Naive thymus-derived CD4-positive, alpha-beta T cell (primary cell): ENCODE results near the gene WWP2. TPM values are rescaled to one million over a fixed set of nuclear protein-coding genes. Genes with fewer than 3 reads are reported as not detected.

ENCODE experiments used
- ATAC-seq: fragments of 150-1000 bp; cut with Tn5 transposase; 2 replicates; pipeline ENCODE4 v1.10.0; 2021; ENCODE audit warnings: mild to moderate bottlenecking, moderate library complexity
- CTCF ChIA-PET: fragments of 350-600 bp; sonication (Branson Sonifier 250); formaldehyde crosslinking; loops from one replicate; lab custom pipeline; 2021; ENCODE audit warnings: antibody characterized with exemption; lab: Charles Lee
- POLR2A ChIA-PET: fragments of 350-600 bp; sonication (Branson Sonifier 250); formaldehyde crosslinking; loops from one replicate; lab custom pipeline; 2021; ENCODE audit warnings: antibody characterized with exemption, inconsistent platforms; lab: Charles Lee
- DNase-seq, 9 donors: peaks; one replicate each; pipeline versions ENCODE4 v3.0.0 to v3.0.0-alpha.2; 2020 to 2022; ENCODE audit warnings: mixed read lengths in 1 of 9
- H3K27ac ChIP-seq: one replicate; pipeline ENCODE4 v1.7.0; 2013; ENCODE audit warnings: mild to moderate bottlenecking, low read depth, low read length, moderate library complexity
- H3K27me3 ChIP-seq, 2 donors: one replicate each; pipeline ENCODE4 v1.7.0; 2013; ENCODE audit warnings: low read length in 2 of 2, mild to moderate bottlenecking in 2 of 2, moderate library complexity in 2 of 2; ENCODE audit not compliant: control insufficient read depth in 2 of 2, insufficient read depth in 2 of 2
- H3K36me3 ChIP-seq, 3 experiments: 1 replicate in 2 of 3; 2 replicates in 1 of 3; pipeline ENCODE4 v1.7.0; 2013; ENCODE audit warnings: low read length in 3 of 3, mild to moderate bottlenecking in 3 of 3, moderate library complexity in 1 of 3; ENCODE audit not compliant: insufficient read depth in 3 of 3, control insufficient read depth in 2 of 3
- H3K4me1 ChIP-seq, 2 donors: one replicate each; pipeline ENCODE4 v1.7.0; 2013; ENCODE audit warnings: low read length in 2 of 2, mild to moderate bottlenecking in 2 of 2, moderate library complexity in 1 of 2; ENCODE audit not compliant: control insufficient read depth in 2 of 2, insufficient read depth in 2 of 2
- H3K4me3 ChIP-seq: 2 replicates; pipeline ENCODE4 v1.7.0; 2013; ENCODE audit warnings: mild to moderate bottlenecking, low read length
- H3K9me3 ChIP-seq, 3 experiments: 1 replicate in 2 of 3; 2 replicates in 1 of 3; pipeline ENCODE4 v1.7.0; 2013; ENCODE audit warnings: low read length in 3 of 3; ENCODE audit not compliant: control insufficient read depth in 2 of 3
- H3K27ac Mint-ChIP-seq, 9 donors: one replicate each; pipeline ENCODE4 v1.8.0; 2020 to 2022; ENCODE audit warnings: mixed read lengths in 9 of 9, mild to moderate bottlenecking in 8 of 9, moderate library complexity in 5 of 9, inconsistent platforms in 2 of 9
- H3K27me3 Mint-ChIP-seq, 5 donors: one replicate each; pipeline ENCODE4 v1.8.0; 2021 to 2022; ENCODE audit warnings: mixed read lengths in 5 of 5, mild to moderate bottlenecking in 1 of 5
- H3K36me3 Mint-ChIP-seq, 5 donors: one replicate each; pipeline ENCODE4 v1.8.0; 2020 to 2022; ENCODE audit warnings: mixed read lengths in 5 of 5, mild to moderate bottlenecking in 3 of 5, inconsistent platforms in 1 of 5
- H3K4me1 Mint-ChIP-seq, 7 donors: one replicate each; pipeline ENCODE4 v1.8.0; 2020 to 2022; ENCODE audit warnings: mixed read lengths in 7 of 7, mild to moderate bottlenecking in 3 of 7, inconsistent platforms in 1 of 7
- H3K4me3 Mint-ChIP-seq, 10 donors: one replicate each; pipeline ENCODE4 v1.8.0; 2020 to 2022; ENCODE audit warnings: mild to moderate bottlenecking in 10 of 10, mixed read lengths in 10 of 10, moderate library complexity in 6 of 10, inconsistent platforms in 2 of 10
- H3K9me3 Mint-ChIP-seq, 11 donors: one replicate each; pipeline ENCODE4 v1.8.0; 2020 to 2022; ENCODE audit warnings: mixed read lengths in 11 of 11, mild to moderate bottlenecking in 4 of 11, inconsistent platforms in 1 of 11, moderate library complexity in 1 of 11
- intact Hi-C, 2 donors: fragments of 100-400 bp; cut with micrococcal nuclease; formaldehyde crosslinking; loops; one replicate each; pipeline ENCODE4 v1.15.1; 2023
- polyA plus RNA-seq, 2 donors: library from polyadenylated mRNA; unstranded; fragments of 300-500 nt; fragmentation: Illumina TruSeq; gene quantifications; one replicate each; pipeline ENCODE4 v1.2.3, GENCODE V29; 2021
- total RNA-seq, 6 experiments: library from RNA in 5 of 6; stranded (reverse) in 5 of 6; gene quantifications; 1 replicate in 5 of 6; 2 replicates in 1 of 6; pipeline ENCODE4 v1.2.3 and lab custom pipeline; 2021 to 2026

Gene WWP2
- total and polyA plus RNA-seq, 7 experiments from 2014 or later, result 29.2 to 81.3 (median 64.7) TPM

- ATAC-seq (no peak), DNase-seq (no peak)
- Histone ChIP-seq H3K27ac (no peak overlapping the region), H3K4me3 (no peak overlapping the region), H3K4me1 (no peaks in the 10 kb centered on the region), H3K27me3 (no peaks in the 10 kb centered on the region), H3K9me3 (no peaks in the 10 kb centered on the region), H3K36me3 (peaks cover 4 to 17% (median 6%) of the 10 kb centered on the region in 3 experiments)
- intact Hi-C loops, result no loop called here
- no peak overlapping the region for H3K27ac Mint-ChIP-seq
- POLR2A ChIA-PET, result no interaction called here
- H3K9me3 Mint-ChIP-seq, result peaks cover 0 to 3% (median 0%) of the 10 kb centered on the region in 11 donors
- H3K36me3 Mint-ChIP-seq, result peaks cover 8 to 59% (median 31%) of the 10 kb centered on the region in 5 donors
- no peaks in the 10 kb centered on the region for H3K27me3 Mint-ChIP-seq
- peaks cover 0 to 9% (median 0%) of the 10 kb centered on the region in 7 donors for H3K4me1 Mint-ChIP-seq
- H3K4me3 Mint-ChIP-seq, result no peak overlapping the region
- CTCF ChIA-PET, result no interaction called here
Observed at GRCh38 chr16:69883744-69884143, 121.6 kb downstream of the WWP2 start.

- intact Hi-C loops, result no loop called here
- Mint-ChIP-seq H3K4me1 (peaks cover 0 to 10% (median 0%) of the 10 kb centered on the region in 7 donors), H3K4me3 (no peak overlapping the region), H3K36me3 (peaks cover 4 to 59% (median 33%) of the 10 kb centered on the region in 5 donors), H3K9me3 (peaks cover 0 to 3% (median 0%) of the 10 kb centered on the region in 11 donors), H3K27me3 (no peaks in the 10 kb centered on the region), H3K27ac (peak overlapping the region in 1 of 9 donors; percentile 47)
- no peak overlapping the region for H3K4me3 ChIP-seq
- H3K9me3 ChIP-seq, result no peaks in the 10 kb centered on the region
- DNase-seq, result no peak
- no peak for ATAC-seq
- H3K4me1 ChIP-seq, result no peaks in the 10 kb centered on the region
- H3K27me3 ChIP-seq, result no peaks in the 10 kb centered on the region
- no peak overlapping the region for H3K27ac ChIP-seq
- ChIA-PET POLR2A (no interaction called here), CTCF (no interaction called here)
- H3K36me3 ChIP-seq, result peaks cover 6 to 31% (median 12%) of the 10 kb centered on the region in 3 experiments
Observed at GRCh38 chr16:69885722-69886121, 123.6 kb downstream of the WWP2 start.

GRCh38 chr16:69886726-69887125 lies 124.6 kb downstream of the WWP2 start:
- CTCF ChIA-PET, result no interaction called here
- Histone ChIP-seq H3K4me1 (no peaks in the 10 kb centered on the region), H3K36me3 (peaks cover 6 to 37% (median 12%) of the 10 kb centered on the region in 3 experiments), H3K9me3 (no peaks in the 10 kb centered on the region), H3K27ac (no peak overlapping the region), H3K4me3 (no peak overlapping the region), H3K27me3 (no peaks in the 10 kb centered on the region)
- POLR2A ChIA-PET, result interaction anchor here (0.7 kb wide), 1 partner anchor 1802 kb away, joined by 5 read pairs; no protein-coding TSS in a partner anchor
- H3K9me3 Mint-ChIP-seq, result peaks cover 0 to 3% (median 0%) of the 10 kb centered on the region in 11 donors
- no peak for ATAC-seq
- H3K27ac Mint-ChIP-seq, result no peak overlapping the region
- intact Hi-C loops, result no loop called here
- no peak for DNase-seq
- peaks cover 0 to 15% (median 0%) of the 10 kb centered on the region in 7 donors for H3K4me1 Mint-ChIP-seq
- H3K4me3 Mint-ChIP-seq, result no peak overlapping the region
- no peaks in the 10 kb centered on the region for H3K27me3 Mint-ChIP-seq
- H3K36me3 Mint-ChIP-seq, result peaks cover 4 to 57% (median 33%) of the 10 kb centered on the region in 5 donors

GRCh38 chr16:69888005-69888590 lies 126.0 kb downstream of the WWP2 start:
- Histone ChIP-seq H3K9me3 (no peaks in the 10 kb centered on the region), H3K27me3 (no peaks in the 10 kb centered on the region), H3K27ac (no peak overlapping the region), H3K4me3 (no peak overlapping the region), H3K4me1 (no peaks in the 10 kb centered on the region), H3K36me3 (peaks cover 6 to 39% (median 12%) of the 10 kb centered on the region in 3 experiments)
- H3K27ac Mint-ChIP-seq, result peak overlapping the region in 2 of 9 donors; percentile 49 to 70
- intact Hi-C loops, result no loop called here
- POLR2A ChIA-PET, result no interaction called here
- H3K4me3 Mint-ChIP-seq, result no peak overlapping the region
- peaks cover 3 to 58% (median 26%) of the 10 kb centered on the region in 5 donors for H3K36me3 Mint-ChIP-seq
- peaks cover 0 to 14% (median 0%) of the 10 kb centered on the region in 7 donors for H3K4me1 Mint-ChIP-seq
- no peak for DNase-seq
- no peaks in the 10 kb centered on the region for H3K27me3 Mint-ChIP-seq
- CTCF ChIA-PET, result no interaction called here
- no peak for ATAC-seq
- no peaks in the 10 kb centered on the region for H3K9me3 Mint-ChIP-seq

- ATAC-seq (no peak), DNase-seq (no peak)
- Mint-ChIP-seq H3K9me3 (no peaks in the 10 kb centered on the region), H3K27ac (peak overlapping the region in 1 of 9 donors; percentile 12), H3K4me1 (peaks cover 0 to 18% (median 0%) of the 10 kb centered on the region in 7 donors), H3K36me3 (peaks cover 5 to 55% (median 23%) of the 10 kb centered on the region in 5 donors), H3K27me3 (no peaks in the 10 kb centered on the region), H3K4me3 (no peak overlapping the region)
- Histone ChIP-seq H3K36me3 (peaks cover under 1 to 41% (median 12%) of the 10 kb centered on the region in 3 experiments), H3K27me3 (no peaks in the 10 kb centered on the region), H3K4me1 (no peaks in the 10 kb centered on the region), H3K4me3 (no peak overlapping the region), H3K27ac (no peak overlapping the region), H3K9me3 (no peaks in the 10 kb centered on the region)
- ChIA-PET POLR2A (no interaction called here), CTCF (no interaction called here)
- intact Hi-C loops, result no loop called here
Observed at GRCh38 chr16:69889295-69889964, 127.3 kb downstream of the WWP2 start.

GRCh38 chr16:69890114-69890891 lies 128.2 kb downstream of the WWP2 start:
- Histone ChIP-seq H3K27ac (no peak overlapping the region), H3K4me3 (no peak overlapping the region), H3K27me3 (no peaks in the 10 kb centered on the region), H3K9me3 (no peaks in the 10 kb centered on the region), H3K36me3 (peaks cover 0 to 50% (median 12%) of the 10 kb centered on the region in 3 experiments), H3K4me1 (no peaks in the 10 kb centered on the region)
- Mint-ChIP-seq H3K36me3 (peaks cover 5 to 57% (median 24%) of the 10 kb centered on the region in 5 donors), H3K4me1 (peaks cover 0 to 20% (median 3%) of the 10 kb centered on the region in 7 donors), H3K27me3 (no peaks in the 10 kb centered on the region), H3K9me3 (no peaks in the 10 kb centered on the region), H3K27ac (no peak overlapping the region), H3K4me3 (no peak overlapping the region)
- DNase-seq (no peak), ATAC-seq (no peak)
- intact Hi-C loops, result no loop called here
- POLR2A ChIA-PET, result interaction anchor here (0.6 kb wide), 1 partner anchor 40 kb away, joined by 3 read pairs; no protein-coding TSS in a partner anchor
- CTCF ChIA-PET, result no interaction called here
